GM13977 (cell line): ENCODE results near the gene NFIB.

ENCODE experiments used
- DNase-seq: peaks from one replicate; pipeline ENCODE4 v3.0.0; 2012; ENCODE audit warnings: low spot score
- in situ Hi-C: fragments of 300-500 bp; cut with MboI; formaldehyde crosslinking; loops from one replicate; pipeline ENCODE4 v1.12.0; 2022; ENCODE audit warnings: low sequenced_read_pairs, low pct_unique_long_range_greater_than_20kb, mixed read lengths, inconsistent platforms; ENCODE audit not compliant: unreplicated experiment
- TF ChIP-seq, protein P1 (sequence below): IDR thresholded peaks from 2 replicates; pipeline ENCODE4 v1.5.1; 2012; ENCODE audit warnings: mild to moderate bottlenecking, control low read depth; ENCODE audit not compliant: insufficient read depth; ENCODE audit errors: extremely low read depth, missing control alignments

Gene NFIB

DNA sequence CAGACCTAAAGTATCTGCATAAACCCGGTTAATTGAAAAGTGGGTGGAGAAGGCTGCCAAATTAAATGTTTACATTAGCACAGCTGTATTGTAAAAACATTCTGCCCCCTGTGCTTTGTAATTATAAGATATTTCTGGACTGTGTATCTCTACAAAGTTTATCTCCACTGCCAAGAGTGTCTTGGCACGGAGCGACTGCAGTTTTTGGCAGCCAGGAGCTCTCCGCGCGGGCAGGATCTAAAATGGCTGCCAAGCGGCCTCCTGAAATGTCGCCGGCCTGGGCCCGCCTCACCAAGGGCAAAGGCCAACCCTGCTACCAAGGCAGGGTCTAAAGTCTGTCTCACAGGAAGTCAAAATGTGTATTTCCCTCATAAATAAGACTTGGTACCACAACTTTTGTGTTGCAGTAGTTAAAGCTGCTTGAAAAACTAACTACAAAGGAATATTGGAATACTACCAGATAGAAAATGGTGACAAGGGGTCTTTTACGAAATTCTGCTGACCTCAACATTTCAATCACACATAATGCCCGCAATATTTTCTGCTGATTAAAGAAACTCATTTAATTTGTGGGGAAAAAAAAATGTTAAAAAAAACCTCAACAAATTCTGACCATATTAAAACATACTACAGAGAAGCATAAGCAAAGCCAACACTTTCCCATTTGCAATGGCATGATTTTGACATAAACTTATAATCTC is 110.4 kb downstream of the NFIB start:
- DNase-seq: no peak
- in situ Hi-C loops: no loop called here

DNA sequence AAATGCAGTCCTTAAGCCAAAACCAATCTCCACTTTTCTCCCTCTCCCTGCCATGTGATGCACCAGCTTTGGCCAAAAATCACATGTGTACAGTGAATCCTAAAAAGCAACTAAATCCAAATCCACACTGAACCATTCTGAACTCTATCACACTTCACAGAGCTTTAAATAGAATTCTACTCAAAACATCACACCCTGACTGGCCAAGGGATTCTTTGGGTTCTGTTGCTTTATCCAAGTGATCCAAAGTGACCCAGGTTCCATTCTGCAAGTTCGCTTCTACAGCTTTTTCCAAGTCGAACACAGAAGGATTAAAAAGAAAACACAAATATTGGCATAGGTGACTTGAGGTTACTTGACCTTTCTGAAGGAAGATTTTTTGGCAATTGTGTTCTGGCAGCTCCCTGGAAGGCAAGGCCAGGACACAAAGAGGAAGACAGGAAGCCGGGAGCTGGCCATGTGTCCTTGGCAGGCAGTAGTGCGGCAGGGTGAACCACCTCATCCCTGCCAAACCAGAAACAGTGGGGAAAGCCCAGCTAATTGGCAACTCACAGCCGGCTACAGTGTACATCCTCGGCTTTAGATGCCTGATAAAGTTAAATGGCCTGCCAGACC is 115.0 kb downstream of the NFIB start:
- in situ Hi-C loops: no loop called here
- TF ChIP-seq, protein P1, sequence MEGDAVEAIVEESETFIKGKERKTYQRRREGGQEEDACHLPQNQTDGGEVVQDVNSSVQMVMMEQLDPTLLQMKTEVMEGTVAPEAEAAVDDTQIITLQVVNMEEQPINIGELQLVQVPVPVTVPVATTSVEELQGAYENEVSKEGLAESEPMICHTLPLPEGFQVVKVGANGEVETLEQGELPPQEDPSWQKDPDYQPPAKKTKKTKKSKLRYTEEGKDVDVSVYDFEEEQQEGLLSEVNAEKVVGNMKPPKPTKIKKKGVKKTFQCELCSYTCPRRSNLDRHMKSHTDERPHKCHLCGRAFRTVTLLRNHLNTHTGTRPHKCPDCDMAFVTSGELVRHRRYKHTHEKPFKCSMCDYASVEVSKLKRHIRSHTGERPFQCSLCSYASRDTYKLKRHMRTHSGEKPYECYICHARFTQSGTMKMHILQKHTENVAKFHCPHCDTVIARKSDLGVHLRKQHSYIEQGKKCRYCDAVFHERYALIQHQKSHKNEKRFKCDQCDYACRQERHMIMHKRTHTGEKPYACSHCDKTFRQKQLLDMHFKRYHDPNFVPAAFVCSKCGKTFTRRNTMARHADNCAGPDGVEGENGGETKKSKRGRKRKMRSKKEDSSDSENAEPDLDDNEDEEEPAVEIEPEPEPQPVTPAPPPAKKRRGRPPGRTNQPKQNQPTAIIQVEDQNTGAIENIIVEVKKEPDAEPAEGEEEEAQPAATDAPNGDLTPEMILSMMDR: no peak
- no peak for DNase-seq

More for the DNA sequence above, 110.4 kb downstream of the NFIB start:
- TF ChIP-seq, protein P1: no peak

DNA sequence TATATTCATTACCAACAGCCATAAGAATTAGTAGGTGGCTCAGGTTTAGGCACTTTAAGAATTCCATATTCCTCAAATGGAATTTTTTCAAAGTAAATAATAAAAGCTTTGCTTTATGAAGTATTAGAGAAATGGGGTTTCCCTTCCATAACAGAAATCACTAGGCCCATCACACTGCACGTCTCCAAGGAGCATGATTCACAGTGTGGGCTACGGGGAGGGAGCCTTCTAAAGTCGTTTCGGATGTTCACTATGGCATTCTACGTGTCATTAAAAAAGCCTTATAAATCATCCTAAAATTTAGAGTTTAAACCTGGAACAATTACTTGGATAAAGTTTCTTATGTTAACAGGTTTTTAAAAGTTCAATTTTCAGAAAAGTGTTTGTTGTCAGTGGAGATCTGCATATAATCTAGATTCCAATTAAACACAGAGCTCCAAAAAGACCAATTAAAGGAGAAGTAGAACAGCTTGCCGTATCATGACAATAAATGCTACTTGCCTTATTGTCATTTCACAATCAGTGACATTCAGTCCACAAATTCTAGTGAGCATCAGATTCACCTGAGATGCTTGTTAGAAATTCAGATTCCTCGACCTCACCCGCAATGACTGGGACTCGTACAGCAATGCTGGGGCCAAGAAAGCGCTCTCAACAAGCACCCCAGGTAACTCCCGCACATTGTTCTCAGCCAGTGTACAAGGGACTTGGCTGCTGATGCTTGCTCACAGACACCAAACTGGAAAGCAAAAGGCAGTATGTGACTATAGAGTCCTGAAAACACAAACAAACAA is 115.7 kb downstream of the NFIB start:
- in situ Hi-C loops: no loop called here
- TF ChIP-seq, protein P1: no peak
- no peak for DNase-seq

DNA sequence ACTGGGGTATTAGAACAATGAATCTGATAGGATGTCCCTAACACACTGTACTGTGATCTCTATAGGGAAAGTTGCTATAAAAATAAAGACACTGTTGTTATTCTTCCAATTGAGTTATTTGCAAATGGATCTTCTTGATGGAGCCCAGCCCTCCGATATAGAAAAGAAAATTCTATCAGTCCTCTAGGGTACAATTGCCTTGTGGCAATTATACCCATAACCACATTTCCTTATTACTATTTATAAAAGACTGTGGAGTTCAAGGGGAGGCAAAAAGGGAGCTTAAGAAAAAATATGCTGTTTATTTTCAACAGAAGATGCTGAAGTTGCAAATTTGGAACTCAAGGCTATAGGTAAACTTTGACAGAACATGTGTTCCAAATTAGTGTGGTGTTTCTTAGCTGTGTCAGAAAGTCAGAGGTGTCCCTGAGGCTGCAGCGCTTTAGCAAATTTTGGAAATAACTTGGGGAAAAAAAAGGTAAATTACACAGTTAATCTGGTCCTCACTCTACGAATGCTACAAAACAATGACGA is 116.5 kb downstream of the NFIB start:
- in situ Hi-C loops: no loop called here
- TF ChIP-seq, protein P1: no peak
- no peak for DNase-seq

DNA sequence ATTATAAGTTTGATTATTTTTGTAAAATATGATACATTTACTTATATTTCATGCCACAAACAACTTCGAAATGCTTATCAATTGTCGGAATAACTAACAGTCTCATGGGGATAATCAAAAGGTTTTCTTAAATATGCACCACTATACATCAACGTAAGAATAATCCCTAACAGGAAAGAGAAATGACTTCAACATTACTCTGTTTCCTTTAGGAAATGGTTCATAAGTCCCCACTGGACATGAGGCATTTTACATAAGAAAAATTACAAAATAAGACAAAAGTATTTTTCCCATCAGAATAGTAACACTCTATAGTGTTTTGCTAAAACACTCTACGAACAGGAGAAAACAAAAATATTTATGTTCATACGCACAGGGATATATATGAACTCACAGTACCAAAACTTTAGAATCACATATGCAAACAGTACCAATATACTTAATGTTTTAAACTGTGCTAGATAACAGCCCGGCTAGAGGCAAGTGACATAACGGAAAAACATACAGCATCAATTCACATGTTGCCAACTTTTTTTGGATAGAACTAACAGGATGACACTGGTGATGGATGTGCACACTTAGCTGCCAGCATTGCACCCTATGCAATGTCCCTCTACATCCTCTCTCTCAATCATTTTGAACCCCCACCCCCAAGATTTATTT is 120.5 kb downstream of the NFIB start:
- DNase-seq: no peak
- in situ Hi-C loops: no loop called here
- TF ChIP-seq, protein P1: no peak

DNA sequence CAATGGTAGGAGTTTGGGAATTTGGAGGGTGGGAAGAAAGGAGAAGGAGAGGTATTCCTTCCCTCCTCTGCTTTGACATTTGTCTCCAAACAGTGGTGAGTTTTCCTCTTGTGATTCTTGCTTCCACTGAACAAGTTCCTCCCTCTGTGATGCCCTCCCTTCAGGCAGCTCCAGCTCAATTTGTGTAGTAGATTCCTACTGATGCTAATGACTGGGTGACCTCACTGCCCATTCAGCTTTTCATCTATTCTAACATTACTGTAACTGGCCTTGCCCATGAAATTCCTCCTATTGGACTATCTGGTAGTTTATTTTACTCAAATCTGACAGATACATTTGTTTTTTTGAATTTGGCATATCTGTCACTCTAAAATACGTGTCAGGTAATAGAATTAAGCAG is 121.4 kb downstream of the NFIB start:
- no peak for DNase-seq
- in situ Hi-C loops: no loop called here
- TF ChIP-seq, protein P1: no peak
